MM.1S (cell line): Measurements from ENCODE around the gene SETDB1.

Experiments used
- DNase-seq: peaks from one replicate; pipeline ENCODE4 v3.0.0-alpha.2; 2015
- H2AFZ ChIP-seq: fragments of 300-600 bp; sonication (generic); 2 replicates; pipeline ENCODE4 v1.6.0; 2016; ENCODE audit warnings: antibody characterized with exemption, low read length
- H3F3A ChIP-seq: fragments of 300-600 bp; sonication (generic); 2 replicates; pipeline ENCODE4 v1.6.1; 2016; ENCODE audit warnings: mild to moderate bottlenecking, antibody characterized with exemption, low read length, moderate library complexity, mixed read lengths; ENCODE audit not compliant: insufficient read depth
- H3K27ac ChIP-seq: fragments of 300-600 bp; sonication (generic); 2 replicates; pipeline ENCODE4 v1.5.1; 2016; ENCODE audit warnings: mild to moderate bottlenecking, low read length
- H3K27me3 ChIP-seq: fragments of 300-600 bp; sonication (generic); replicated peaks from 2 replicates; pipeline ENCODE4 v1.6.0; 2016; ENCODE audit warnings: low read length; ENCODE audit not compliant: insufficient read depth
- H3K36me3 ChIP-seq: fragments of 300-600 bp; sonication (generic); replicated peaks from 2 replicates; pipeline ENCODE4 v1.6.1; 2016; ENCODE audit warnings: mild to moderate bottlenecking, low read length, mixed read lengths; ENCODE audit not compliant: insufficient read depth
- H3K4me1 ChIP-seq: fragments of 300-600 bp; sonication (generic); 2 replicates; pipeline ENCODE4 v1.6.1; 2016; ENCODE audit warnings: low read length, mixed read lengths
- H3K4me2 ChIP-seq: fragments of 300-600 bp; sonication (generic); 2 replicates; pipeline ENCODE4 v1.6.0; 2016; ENCODE audit warnings: low read depth, low read length
- H3K4me3 ChIP-seq: fragments of 300-600 bp; sonication (generic); 2 replicates; pipeline ENCODE4 v1.5.1; 2016; ENCODE audit warnings: low read length, mixed read lengths
- H3K79me2 ChIP-seq: fragments of 300-600 bp; sonication (generic); 2 replicates; pipeline ENCODE4 v1.6.1; 2016; ENCODE audit warnings: mixed run types, low read length, mixed read lengths
- H3K9ac ChIP-seq: fragments of 300-600 bp; sonication (generic); 2 replicates; pipeline ENCODE4 v1.6.1; 2016; ENCODE audit warnings: low read length, mixed read lengths
- H3K9me2 ChIP-seq: fragments of 300-600 bp; sonication (generic); replicated peaks from 2 replicates; pipeline ENCODE4 v1.6.1; 2016; ENCODE audit warnings: mild to moderate bottlenecking, low read length, mixed read lengths; ENCODE audit not compliant: insufficient read depth
- H3K9me3 ChIP-seq: fragments of 300-600 bp; sonication (generic); replicated peaks from 2 replicates; pipeline ENCODE4 v1.6.1; 2016; ENCODE audit warnings: mild to moderate bottlenecking, low read length, mixed read lengths; ENCODE audit not compliant: insufficient read depth
- H4K20me1 ChIP-seq: fragments of 300-600 bp; sonication (generic); 2 replicates; pipeline ENCODE4 v1.6.1; 2016; ENCODE audit warnings: mild to moderate bottlenecking, low read length, moderate library complexity, mixed read lengths; ENCODE audit not compliant: insufficient read depth
- EZH2 ChIP-seq: fragments of 300-600 bp; sonication (generic); optimal IDR thresholded peaks from 2 replicates; pipeline ENCODE3; 2017; ENCODE audit warnings: low read depth, mild to moderate bottlenecking, antibody characterized with exemption, low read length, mixed read lengths
- EZH2phosphoT487 ChIP-seq: fragments of 300-600 bp; sonication (generic); IDR thresholded peaks from 2 replicates; pipeline ENCODE4 v1.6.1; 2018; ENCODE audit warnings: antibody characterized with exemption, low read length
- TF ChIP-seq, protein P1 (sequence below): fragments of 300-600 bp; sonication (generic); IDR thresholded peaks from 2 replicates; pipeline ENCODE4 v1.5.1; 2016; ENCODE audit warnings: antibody characterized with exemption, low read length, mixed read lengths

SETDB1 gene

DNA sequence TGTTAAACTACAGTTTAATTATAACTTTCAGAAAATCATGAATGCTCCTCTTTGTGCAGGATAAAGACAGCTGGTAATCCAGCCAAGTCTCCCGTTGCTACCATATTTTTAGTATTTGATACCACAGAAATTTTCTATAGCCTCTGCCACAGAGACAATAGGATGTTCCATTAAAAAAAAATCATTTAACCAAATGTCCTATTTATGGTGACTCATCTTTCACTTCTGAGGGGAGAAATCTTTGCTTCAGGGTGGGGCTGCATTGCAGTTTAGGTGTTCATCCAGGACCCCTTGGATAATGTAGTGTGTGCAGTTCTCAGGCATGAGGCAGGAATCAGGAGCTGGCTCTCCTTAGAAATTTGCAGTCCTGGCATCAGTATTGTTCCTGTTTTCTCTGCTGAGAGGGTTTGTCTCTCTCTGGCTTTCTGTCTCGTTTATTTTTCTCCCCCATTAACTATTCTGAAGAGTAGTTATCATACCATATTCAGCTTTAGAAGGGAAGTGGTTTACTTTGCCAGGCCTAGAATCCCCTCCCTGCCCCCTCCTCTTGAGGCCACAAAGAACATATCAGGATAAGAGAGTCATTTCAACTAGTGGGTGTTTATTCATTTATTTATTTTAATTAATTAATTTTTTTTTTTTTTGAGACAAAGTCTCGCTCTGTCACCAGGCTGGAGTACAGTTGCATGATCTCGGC lies 85.1 kb downstream of the SETDB1 start:
- H3K36me3 ChIP-seq, result no peaks in the 10 kb centered on the region
- DNase-seq, result no peak
- H3K4me2 ChIP-seq, result no peak overlapping the region
- H4K20me1 ChIP-seq, result no peaks in the 10 kb centered on the region
- peaks cover 15% of the 10 kb centered on the region for H3K4me1 ChIP-seq
- TF ChIP-seq EZH2 (no peak), EZH2phosphoT487 (no peak)
- TF ChIP-seq, protein P1, sequence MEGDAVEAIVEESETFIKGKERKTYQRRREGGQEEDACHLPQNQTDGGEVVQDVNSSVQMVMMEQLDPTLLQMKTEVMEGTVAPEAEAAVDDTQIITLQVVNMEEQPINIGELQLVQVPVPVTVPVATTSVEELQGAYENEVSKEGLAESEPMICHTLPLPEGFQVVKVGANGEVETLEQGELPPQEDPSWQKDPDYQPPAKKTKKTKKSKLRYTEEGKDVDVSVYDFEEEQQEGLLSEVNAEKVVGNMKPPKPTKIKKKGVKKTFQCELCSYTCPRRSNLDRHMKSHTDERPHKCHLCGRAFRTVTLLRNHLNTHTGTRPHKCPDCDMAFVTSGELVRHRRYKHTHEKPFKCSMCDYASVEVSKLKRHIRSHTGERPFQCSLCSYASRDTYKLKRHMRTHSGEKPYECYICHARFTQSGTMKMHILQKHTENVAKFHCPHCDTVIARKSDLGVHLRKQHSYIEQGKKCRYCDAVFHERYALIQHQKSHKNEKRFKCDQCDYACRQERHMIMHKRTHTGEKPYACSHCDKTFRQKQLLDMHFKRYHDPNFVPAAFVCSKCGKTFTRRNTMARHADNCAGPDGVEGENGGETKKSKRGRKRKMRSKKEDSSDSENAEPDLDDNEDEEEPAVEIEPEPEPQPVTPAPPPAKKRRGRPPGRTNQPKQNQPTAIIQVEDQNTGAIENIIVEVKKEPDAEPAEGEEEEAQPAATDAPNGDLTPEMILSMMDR, result no peak
- H3K9me2 ChIP-seq, result no peaks in the 10 kb centered on the region
- no peak overlapping the region for H3K27ac ChIP-seq
- peaks cover 16% of the 10 kb centered on the region for H3F3A ChIP-seq
- no peak overlapping the region for H2AFZ ChIP-seq
- H3K9ac ChIP-seq, result no peak overlapping the region
- H3K79me2 ChIP-seq, result peaks cover 16% of the 10 kb centered on the region; the same call in 1 of the 2 replicates
- H3K27me3 ChIP-seq, result no peaks in the 10 kb centered on the region
- H3K9me3 ChIP-seq, result no peaks in the 10 kb centered on the region
- no peak overlapping the region for H3K4me3 ChIP-seq

DNA sequence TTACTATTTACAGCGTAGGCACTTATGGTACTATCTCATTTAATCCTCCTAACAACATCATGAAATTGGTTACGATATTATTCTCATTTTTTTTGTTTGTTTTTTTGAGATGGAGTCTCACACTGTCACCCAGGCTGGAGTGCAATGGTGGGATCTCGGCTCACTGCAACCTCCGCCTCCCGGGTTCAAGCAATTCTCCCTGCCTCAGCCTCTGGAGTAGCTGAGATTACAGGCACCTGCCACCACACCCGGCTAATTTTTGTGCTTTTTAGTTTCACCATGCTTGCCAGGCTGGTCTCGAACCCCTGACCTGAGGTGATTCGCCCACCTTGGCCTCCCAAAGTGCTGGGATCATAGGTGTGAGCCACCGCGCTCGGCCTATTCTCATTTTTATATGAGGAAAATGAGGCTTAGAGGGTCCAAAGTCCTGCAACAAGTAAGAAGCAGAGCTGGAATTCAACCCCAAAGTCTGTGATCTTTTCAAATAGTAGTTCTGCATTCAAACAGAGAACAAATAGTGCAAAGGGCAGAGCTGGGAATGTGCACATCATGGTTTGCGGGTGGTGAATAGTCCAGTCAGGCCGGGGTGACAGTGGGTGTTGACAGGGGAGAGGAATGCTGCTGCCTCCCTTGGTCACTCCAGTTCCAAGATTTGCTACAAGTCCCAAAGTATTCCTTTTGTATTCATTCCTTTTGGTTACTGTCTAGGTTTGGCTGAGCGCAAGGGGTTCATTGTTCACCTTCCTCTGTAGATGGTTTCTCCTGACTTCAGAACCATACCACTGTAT lies 86.7 kb downstream of the SETDB1 start:
- H3K79me2 ChIP-seq, result peaks cover 16% of the 10 kb centered on the region; the same call in 1 of the 2 replicates
- H3K27ac ChIP-seq, result no peak overlapping the region
- H3K36me3 ChIP-seq, result no peaks in the 10 kb centered on the region
- TF ChIP-seq, protein P1, result no peak
- TF ChIP-seq EZH2 (no peak), EZH2phosphoT487 (no peak)
- no peak overlapping the region for H3K4me2 ChIP-seq
- H2AFZ ChIP-seq, result no peak overlapping the region
- peaks cover 2% of the 10 kb centered on the region for H3F3A ChIP-seq
- no peaks in the 10 kb centered on the region for H3K9me2 ChIP-seq
- no peak overlapping the region for H3K9ac ChIP-seq
- DNase-seq, result no peak
- peaks cover 9% of the 10 kb centered on the region for H3K4me1 ChIP-seq
- H3K4me3 ChIP-seq, result no peak overlapping the region
- H3K9me3 ChIP-seq, result no peaks in the 10 kb centered on the region
- H3K27me3 ChIP-seq, result no peaks in the 10 kb centered on the region
- no peaks in the 10 kb centered on the region for H4K20me1 ChIP-seq

DNA sequence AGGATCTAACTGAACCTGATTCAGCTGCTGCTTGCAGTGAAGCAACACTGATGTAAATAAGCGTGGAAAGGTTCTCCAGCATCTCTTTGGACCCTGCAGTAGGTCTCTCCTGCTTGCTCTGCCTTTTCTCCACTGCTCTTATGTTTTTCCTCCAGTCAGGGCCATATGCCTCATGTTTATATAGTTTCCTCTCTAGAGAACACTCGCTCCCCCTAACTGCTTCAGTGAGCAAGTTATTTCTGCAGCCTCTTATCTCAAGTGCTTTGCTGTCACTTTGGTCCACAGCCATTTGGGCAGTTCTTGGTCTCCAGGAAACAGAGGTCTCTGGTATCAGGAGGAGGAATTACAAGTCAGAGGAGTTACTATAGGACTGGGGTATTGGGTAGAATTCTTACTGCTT lies 87.4 kb downstream of the SETDB1 start:
- H3K9ac ChIP-seq, result no peak overlapping the region

More for the DNA sequence above, 87.4 kb downstream of the SETDB1 start:
- no peak for DNase-seq
- Histone ChIP-seq H3K27ac (no peak overlapping the region), H3K79me2 (peaks cover 15% of the 10 kb centered on the region; the same call in 1 of the 2 replicates), H3K9me3 (no peaks in the 10 kb centered on the region), H4K20me1 (no peaks in the 10 kb centered on the region), H2AFZ (no peak overlapping the region), H3K4me1 (peaks cover 8% of the 10 kb centered on the region), H3K36me3 (no peaks in the 10 kb centered on the region), H3K27me3 (no peaks in the 10 kb centered on the region), H3F3A (no peaks in the 10 kb centered on the region), H3K4me2 (no peak overlapping the region), H3K4me3 (no peak overlapping the region), H3K9me2 (no peaks in the 10 kb centered on the region)
- TF ChIP-seq EZH2, result no peak
- TF ChIP-seq, protein P1, result no peak
